GM23338 (cell line): ENCODE results near the gene GGA1. TPM values are rescaled to one million over a fixed set of nuclear protein-coding genes. Genes with fewer than 3 reads are reported as not detected.
A peak's percentile ranks its signal among the peaks of the same experiment; 100 is the strongest.

Source experiments
- ATAC-seq: fragments of 200-7000 bp; cut with Tn5 transposase; 3 replicates; pipeline ENCODE4 v1.9.1; 2020
- DNase-seq: peaks from one replicate; pipeline ENCODE4 v3.0.0-alpha.2; 2015; ENCODE audit warnings: low spot score
- H2AFZ ChIP-seq: fragments of 200-600 bp; sonication (generic); 2 replicates; pipeline ENCODE4 v1.8.0; 2016; ENCODE audit warnings: antibody characterized with exemption, mild to moderate bottlenecking, moderate library complexity
- H3F3A ChIP-seq: fragments of 200-600 bp; sonication (generic); replicated peaks from 2 replicates; pipeline ENCODE4 v1.8.0; 2017; ENCODE audit warnings: antibody characterized with exemption, mixed run types, low read depth
- H3K27ac ChIP-seq: fragments of 200-600 bp; sonication (generic); 2 replicates; pipeline ENCODE4 v1.6.1; 2016; ENCODE audit warnings: low read depth
- H3K27me3 ChIP-seq: fragments of 200-600 bp; sonication (generic); 2 replicates; pipeline ENCODE4 v1.8.0; 2016; ENCODE audit warnings: mild to moderate bottlenecking, mixed run types, moderate library complexity; ENCODE audit not compliant: insufficient read depth
- H3K36me3 ChIP-seq: fragments of 200-600 bp; sonication (generic); 2 replicates; pipeline ENCODE4 v1.8.0; 2016; ENCODE audit warnings: mild to moderate bottlenecking; ENCODE audit not compliant: insufficient read depth
- H3K4me1 ChIP-seq: fragments of 200-600 bp; sonication (generic); 2 replicates; pipeline ENCODE4 v1.8.0; 2016; ENCODE audit warnings: mild to moderate bottlenecking, moderate library complexity; ENCODE audit not compliant: insufficient read depth
- H3K4me2 ChIP-seq: fragments of 200-600 bp; sonication (generic); 2 replicates; pipeline ENCODE4 v1.7.1; 2017; ENCODE audit warnings: mixed run types
- H3K4me3 ChIP-seq: fragments of 200-600 bp; sonication (generic); 2 replicates; pipeline ENCODE4 v1.6.1; 2016; ENCODE audit warnings: mixed run types
- H3K79me2 ChIP-seq: fragments of 200-600 bp; sonication (generic); replicated peaks from 2 replicates; pipeline ENCODE4 v1.8.0; 2017; ENCODE audit warnings: mild to moderate bottlenecking; ENCODE audit not compliant: insufficient read depth
- H3K9me2 ChIP-seq: fragments of 200-600 bp; sonication (generic); 2 replicates; pipeline ENCODE4 v1.8.0; 2017; ENCODE audit not compliant: insufficient read depth
- H4K20me1 ChIP-seq: fragments of 200-600 bp; sonication (generic); replicated peaks from 2 replicates; pipeline ENCODE4 v1.8.0; 2017; ENCODE audit warnings: mild to moderate bottlenecking; ENCODE audit not compliant: insufficient read depth
- H3K27ac Mint-ChIP-seq: 2 replicates; pipeline ENCODE4 v1.8.0; 2020; ENCODE audit warnings: inconsistent platforms, mild to moderate bottlenecking, moderate library complexity, mixed read lengths
- H3K27me3 Mint-ChIP-seq: 3 replicates; pipeline ENCODE4 v1.8.0; 2022; ENCODE audit warnings: low read depth, mild to moderate bottlenecking, moderate library complexity, mixed read lengths, inconsistent platforms; ENCODE audit not compliant: insufficient read depth, poor library complexity
- H3K36me3 Mint-ChIP-seq: 3 replicates; pipeline ENCODE4 v1.8.0; 2021; ENCODE audit warnings: low read depth, mild to moderate bottlenecking, inconsistent platforms, moderate library complexity, mixed read lengths
- H3K4me1 Mint-ChIP-seq: 3 replicates; pipeline ENCODE4 v1.8.0; 2020; ENCODE audit warnings: mild to moderate bottlenecking, inconsistent platforms, mixed read lengths
- H3K4me3 Mint-ChIP-seq: 3 replicates; pipeline ENCODE4 v1.8.0; 2021; ENCODE audit warnings: moderate library complexity, mild to moderate bottlenecking, inconsistent platforms, mixed read lengths
- H3K9me3 Mint-ChIP-seq: 3 replicates; pipeline ENCODE4 v1.8.0; 2020; ENCODE audit warnings: moderate library complexity, mild to moderate bottlenecking, inconsistent platforms, mixed read lengths
- polyA plus RNA-seq: library from polyadenylated mRNA; unstranded; fragments of >200 nt; fragmentation: Nextera tagmentation; extraction: Ambion mirVana; gene quantifications from 2 replicates; pipeline ENCODE4 v1.2.1, GENCODE V29; 2016
- total RNA-seq: library from RNA; depleted of rRNA; stranded (reverse); fragments of >200 nt; shearing (Covaris generic); gene quantifications from 2 replicates; pipeline ENCODE4 v1.2.3, GENCODE V29; 2014
- TF ChIP-seq, protein P1 (sequence below): fragments of 250-450 bp; sonication (Bioruptor Pico); IDR thresholded peaks from 2 replicates; pipeline ENCODE4 v1.5.0; 2020; ENCODE audit warnings: mild to moderate bottlenecking, moderate library complexity
- TF ChIP-seq, protein P2 (sequence below): IDR thresholded peaks from 2 replicates; pipeline ENCODE4 v1.6.1; 2016; ENCODE audit warnings: antibody characterized with exemption

GGA1 gene
- total and polyA plus RNA-seq, 2 experiments from 2014 or later = 36.9 to 57.1 TPM

DNA sequence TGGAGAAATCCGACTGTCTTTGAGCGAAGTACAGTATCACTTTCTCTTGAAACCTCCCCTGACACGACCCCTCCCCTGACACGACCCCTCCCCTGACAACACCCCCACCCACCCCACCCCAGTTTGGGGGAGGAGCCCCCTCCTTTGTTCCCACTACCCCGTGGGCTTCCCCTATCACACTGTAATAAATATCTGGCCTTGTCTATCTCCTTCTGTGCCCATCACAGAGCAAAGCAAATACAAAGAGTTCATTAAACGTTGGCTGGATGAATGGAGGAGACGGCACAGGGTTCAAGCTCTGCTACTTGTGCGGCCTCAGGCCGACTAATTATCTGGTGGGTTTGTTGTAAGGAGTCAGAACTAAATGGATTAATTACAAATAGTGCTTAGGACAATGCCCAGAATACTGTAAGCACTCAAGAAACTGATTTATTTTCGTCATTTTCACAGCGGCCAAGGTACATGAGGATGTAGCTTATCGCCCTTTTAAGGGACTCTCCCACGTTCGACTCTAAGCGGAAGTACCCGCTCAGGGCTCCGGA is 628 bp upstream of the GGA1 start:
- Histone ChIP-seq H3F3A (peaks cover 13% of the 10 kb centered on the region), H3K4me2 (peak overlapping the region; percentile 83), H3K27ac (peak overlapping the region; percentile 98), H3K9me2 (no peaks in the 10 kb centered on the region), H3K36me3 (no peaks in the 10 kb centered on the region), H3K4me1 (peaks cover 12% of the 10 kb centered on the region), H3K79me2 (peaks cover 25% of the 10 kb centered on the region), H3K27me3 (no peaks in the 10 kb centered on the region), H2AFZ (no peak overlapping the region), H3K4me3 (peak overlapping the region; percentile 94), H4K20me1 (no peaks in the 10 kb centered on the region)
- peak; percentile 63; the same call in 2 of the 3 replicates for ATAC-seq
- no peaks in the 10 kb centered on the region for H3K36me3 Mint-ChIP-seq
- TF ChIP-seq, protein P1, sequence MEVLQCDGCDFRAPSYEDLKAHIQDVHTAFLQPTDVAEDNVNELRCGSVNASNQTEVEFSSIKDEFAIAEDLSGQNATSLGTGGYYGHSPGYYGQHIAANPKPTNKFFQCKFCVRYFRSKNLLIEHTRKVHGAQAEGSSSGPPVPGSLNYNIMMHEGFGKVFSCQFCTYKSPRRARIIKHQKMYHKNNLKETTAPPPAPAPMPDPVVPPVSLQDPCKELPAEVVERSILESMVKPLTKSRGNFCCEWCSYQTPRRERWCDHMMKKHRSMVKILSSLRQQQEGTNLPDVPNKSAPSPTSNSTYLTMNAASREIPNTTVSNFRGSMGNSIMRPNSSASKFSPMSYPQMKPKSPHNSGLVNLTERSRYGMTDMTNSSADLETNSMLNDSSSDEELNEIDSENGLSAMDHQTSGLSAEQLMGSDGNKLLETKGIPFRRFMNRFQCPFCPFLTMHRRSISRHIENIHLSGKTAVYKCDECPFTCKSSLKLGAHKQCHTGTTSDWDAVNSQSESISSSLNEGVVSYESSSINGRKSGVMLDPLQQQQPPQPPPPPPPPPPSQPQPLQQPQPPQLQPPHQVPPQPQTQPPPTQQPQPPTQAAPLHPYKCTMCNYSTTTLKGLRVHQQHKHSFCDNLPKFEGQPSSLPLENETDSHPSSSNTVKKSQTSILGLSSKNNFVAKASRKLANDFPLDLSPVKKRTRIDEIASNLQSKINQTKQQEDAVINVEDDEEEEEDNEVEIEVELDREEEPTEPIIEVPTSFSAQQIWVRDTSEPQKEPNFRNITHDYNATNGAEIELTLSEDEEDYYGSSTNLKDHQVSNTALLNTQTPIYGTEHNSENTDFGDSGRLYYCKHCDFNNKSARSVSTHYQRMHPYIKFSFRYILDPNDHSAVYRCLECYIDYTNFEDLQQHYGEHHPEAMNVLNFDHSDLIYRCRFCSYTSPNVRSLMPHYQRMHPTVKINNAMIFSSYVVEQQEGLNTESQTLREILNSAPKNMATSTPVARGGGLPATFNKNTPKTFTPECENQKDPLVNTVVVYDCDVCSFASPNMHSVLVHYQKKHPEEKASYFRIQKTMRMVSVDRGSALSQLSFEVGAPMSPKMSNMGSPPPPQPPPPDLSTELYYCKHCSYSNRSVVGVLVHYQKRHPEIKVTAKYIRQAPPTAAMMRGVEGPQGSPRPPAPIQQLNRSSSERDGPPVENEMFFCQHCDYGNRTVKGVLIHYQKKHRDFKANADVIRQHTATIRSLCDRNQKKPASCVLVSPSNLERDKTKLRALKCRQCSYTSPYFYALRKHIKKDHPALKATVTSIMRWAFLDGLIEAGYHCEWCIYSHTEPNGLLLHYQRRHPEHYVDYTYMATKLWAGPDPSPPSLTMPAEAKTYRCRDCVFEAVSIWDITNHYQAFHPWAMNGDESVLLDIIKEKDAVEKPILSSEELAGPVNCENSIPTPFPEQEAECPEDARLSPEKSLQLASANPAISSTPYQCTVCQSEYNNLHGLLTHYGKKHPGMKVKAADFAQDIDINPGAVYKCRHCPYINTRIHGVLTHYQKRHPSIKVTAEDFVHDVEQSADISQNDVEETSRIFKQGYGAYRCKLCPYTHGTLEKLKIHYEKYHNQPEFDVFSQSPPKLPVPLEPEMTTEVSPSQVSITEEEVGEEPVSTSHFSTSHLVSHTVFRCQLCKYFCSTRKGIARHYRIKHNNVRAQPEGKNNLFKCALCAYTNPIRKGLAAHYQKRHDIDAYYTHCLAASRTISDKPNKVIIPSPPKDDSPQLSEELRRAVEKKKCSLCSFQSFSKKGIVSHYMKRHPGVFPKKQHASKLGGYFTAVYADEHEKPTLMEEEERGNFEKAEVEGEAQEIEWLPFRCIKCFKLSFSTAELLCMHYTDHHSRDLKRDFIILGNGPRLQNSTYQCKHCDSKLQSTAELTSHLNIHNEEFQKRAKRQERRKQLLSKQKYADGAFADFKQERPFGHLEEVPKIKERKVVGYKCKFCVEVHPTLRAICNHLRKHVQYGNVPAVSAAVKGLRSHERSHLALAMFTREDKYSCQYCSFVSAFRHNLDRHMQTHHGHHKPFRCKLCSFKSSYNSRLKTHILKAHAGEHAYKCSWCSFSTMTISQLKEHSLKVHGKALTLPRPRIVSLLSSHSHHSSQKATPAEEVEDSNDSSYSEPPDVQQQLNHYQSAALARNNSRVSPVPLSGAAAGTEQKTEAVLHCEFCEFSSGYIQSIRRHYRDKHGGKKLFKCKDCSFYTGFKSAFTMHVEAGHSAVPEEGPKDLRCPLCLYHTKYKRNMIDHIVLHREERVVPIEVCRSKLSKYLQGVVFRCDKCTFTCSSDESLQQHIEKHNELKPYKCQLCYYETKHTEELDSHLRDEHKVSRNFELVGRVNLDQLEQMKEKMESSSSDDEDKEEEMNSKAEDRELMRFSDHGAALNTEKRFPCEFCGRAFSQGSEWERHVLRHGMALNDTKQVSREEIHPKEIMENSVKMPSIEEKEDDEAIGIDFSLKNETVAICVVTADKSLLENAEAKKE (CRISPR knock-in tag) = no peak
- TF ChIP-seq, protein P2, sequence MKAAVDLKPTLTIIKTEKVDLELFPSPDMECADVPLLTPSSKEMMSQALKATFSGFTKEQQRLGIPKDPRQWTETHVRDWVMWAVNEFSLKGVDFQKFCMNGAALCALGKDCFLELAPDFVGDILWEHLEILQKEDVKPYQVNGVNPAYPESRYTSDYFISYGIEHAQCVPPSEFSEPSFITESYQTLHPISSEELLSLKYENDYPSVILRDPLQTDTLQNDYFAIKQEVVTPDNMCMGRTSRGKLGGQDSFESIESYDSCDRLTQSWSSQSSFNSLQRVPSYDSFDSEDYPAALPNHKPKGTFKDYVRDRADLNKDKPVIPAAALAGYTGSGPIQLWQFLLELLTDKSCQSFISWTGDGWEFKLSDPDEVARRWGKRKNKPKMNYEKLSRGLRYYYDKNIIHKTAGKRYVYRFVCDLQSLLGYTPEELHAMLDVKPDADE = peak; percentile 19; the same call in 1 of the 2 replicates
- H3K4me3 Mint-ChIP-seq = peak overlapping the region; percentile 86
- no peaks in the 10 kb centered on the region; the same call in 2 of the 3 replicates for H3K9me3 Mint-ChIP-seq
- DNase-seq = peak; percentile 98
- peaks cover 11% of the 10 kb centered on the region for H3K4me1 Mint-ChIP-seq
- H3K27ac Mint-ChIP-seq = peak overlapping the region; percentile 97
- H3K27me3 Mint-ChIP-seq = peaks cover 11% of the 10 kb centered on the region
